DND-41 (cell line): ENCODE data around the gene ELMOD1.

Experiments used
- ATAC-seq: fragments of 200-7000 bp; cut with Tn5 transposase; 3 replicates; pipeline ENCODE4 v1.9.1; 2021; ENCODE audit warnings: low read depth; ENCODE audit not compliant: insufficient read depth
- DNase-seq: peaks from one replicate; pipeline ENCODE4 v3.0.0-alpha.2; 2020
- H2AFZ ChIP-seq: 2 replicates; pipeline ENCODE4 v1.6.0; 2012; ENCODE audit warnings: low read depth, low read length
- H3K27ac ChIP-seq: 2 replicates; pipeline ENCODE4 v1.5.1; 2012; ENCODE audit warnings: low read length, inconsistent platforms
- H3K27me3 ChIP-seq: fragments of 200-600 bp; sonication (generic); 2 replicates; pipeline ENCODE4 v1.6.0; 2012; ENCODE audit warnings: low read length, mild to moderate bottlenecking, inconsistent platforms; ENCODE audit not compliant: insufficient read depth, poor library complexity
- H3K36me3 ChIP-seq: 2 replicates; pipeline ENCODE4 v1.5.1; 2012; ENCODE audit warnings: low read length, inconsistent platforms; ENCODE audit not compliant: insufficient read depth
- H3K4me1 ChIP-seq: 2 replicates; pipeline ENCODE4 v1.5.1; 2012; ENCODE audit warnings: mild to moderate bottlenecking, low read length; ENCODE audit not compliant: insufficient read depth
- H3K4me2 ChIP-seq: 2 replicates; pipeline ENCODE4 v1.6.0; 2012; ENCODE audit warnings: mild to moderate bottlenecking, moderate library complexity, low read length, inconsistent platforms; ENCODE audit not compliant: insufficient read depth
- H3K4me3 ChIP-seq, 2 experiments: fragments of 200-600 bp in 1 of 2; shearing (Covaris generic) in 1 of 2; 2 replicates each; pipeline ENCODE4 v1.5.1; 2012 to 2016; ENCODE audit warnings: inconsistent platforms in 2 of 2, low read length in 2 of 2, mild to moderate bottlenecking in 2 of 2, low read depth in 1 of 2, moderate library complexity in 1 of 2
- H3K79me2 ChIP-seq: 2 replicates; pipeline ENCODE4 v1.6.0; 2012; ENCODE audit warnings: low read length, inconsistent platforms; ENCODE audit not compliant: insufficient read depth
- H3K9ac ChIP-seq: 2 replicates; pipeline ENCODE4 v1.6.0; 2012; ENCODE audit warnings: low read depth, mild to moderate bottlenecking, inconsistent platforms, low read length, moderate library complexity
- H3K9me3 ChIP-seq: 2 replicates; pipeline ENCODE4 v1.5.1; 2012; ENCODE audit warnings: low read length, moderate library complexity, mild to moderate bottlenecking, inconsistent platforms; ENCODE audit not compliant: insufficient read depth, severe bottlenecking
- H4K20me1 ChIP-seq: 2 replicates; pipeline ENCODE4 v1.6.0; 2012; ENCODE audit warnings: low read length; ENCODE audit not compliant: insufficient read depth
- EZH2 ChIP-seq: IDR thresholded peaks from 3 replicates; pipeline ENCODE4 v1.6.1; 2012; ENCODE audit warnings: borderline replicate concordance, low read depth, mild to moderate bottlenecking, moderate library complexity, low read length, inconsistent platforms; ENCODE audit not compliant: severe bottlenecking
- TF ChIP-seq, protein P1 (sequence below): IDR thresholded peaks from 2 replicates; pipeline ENCODE4 v1.5.1; 2012; ENCODE audit warnings: borderline replicate concordance, low read length, moderate library complexity, mild to moderate bottlenecking; ENCODE audit not compliant: poor library complexity, severe bottlenecking; ENCODE audit errors: extremely low read depth

Gene ELMOD1

DNA sequence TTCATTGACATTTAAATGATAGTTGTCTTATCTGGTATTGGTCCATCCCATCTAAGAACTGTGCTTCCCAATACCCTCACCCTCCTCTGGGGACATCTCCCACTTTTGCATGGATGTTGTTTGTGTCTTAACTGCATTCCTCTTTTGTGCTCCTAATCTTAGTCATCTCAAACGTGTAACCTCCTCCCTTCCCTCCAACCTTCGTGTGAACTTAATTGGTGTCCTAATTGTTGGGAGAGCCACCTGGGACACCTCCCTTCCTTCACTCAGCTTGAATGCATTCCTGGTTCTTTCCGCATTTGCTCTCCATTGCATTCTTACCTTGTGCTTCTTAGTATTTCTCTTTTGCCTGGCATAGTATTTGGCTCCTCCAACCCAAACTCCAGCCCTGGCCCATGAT lies 9.8 kb upstream of the ELMOD1 start:
- Histone ChIP-seq H3K9me3 (no peaks in the 10 kb centered on the region), H3K9ac (no peak overlapping the region), H3K4me2 (no peak overlapping the region), H3K4me3 (no peak overlapping the region), H3K27ac (no peak overlapping the region), H4K20me1 (no peaks in the 10 kb centered on the region), H2AFZ (no peak overlapping the region), H3K27me3 (no peaks in the 10 kb centered on the region), H3K79me2 (no peaks in the 10 kb centered on the region), H3K4me1 (no peaks in the 10 kb centered on the region), H3K36me3 (no peaks in the 10 kb centered on the region)
- no peak for ATAC-seq
- TF ChIP-seq EZH2 = no peak
- TF ChIP-seq, protein P1, sequence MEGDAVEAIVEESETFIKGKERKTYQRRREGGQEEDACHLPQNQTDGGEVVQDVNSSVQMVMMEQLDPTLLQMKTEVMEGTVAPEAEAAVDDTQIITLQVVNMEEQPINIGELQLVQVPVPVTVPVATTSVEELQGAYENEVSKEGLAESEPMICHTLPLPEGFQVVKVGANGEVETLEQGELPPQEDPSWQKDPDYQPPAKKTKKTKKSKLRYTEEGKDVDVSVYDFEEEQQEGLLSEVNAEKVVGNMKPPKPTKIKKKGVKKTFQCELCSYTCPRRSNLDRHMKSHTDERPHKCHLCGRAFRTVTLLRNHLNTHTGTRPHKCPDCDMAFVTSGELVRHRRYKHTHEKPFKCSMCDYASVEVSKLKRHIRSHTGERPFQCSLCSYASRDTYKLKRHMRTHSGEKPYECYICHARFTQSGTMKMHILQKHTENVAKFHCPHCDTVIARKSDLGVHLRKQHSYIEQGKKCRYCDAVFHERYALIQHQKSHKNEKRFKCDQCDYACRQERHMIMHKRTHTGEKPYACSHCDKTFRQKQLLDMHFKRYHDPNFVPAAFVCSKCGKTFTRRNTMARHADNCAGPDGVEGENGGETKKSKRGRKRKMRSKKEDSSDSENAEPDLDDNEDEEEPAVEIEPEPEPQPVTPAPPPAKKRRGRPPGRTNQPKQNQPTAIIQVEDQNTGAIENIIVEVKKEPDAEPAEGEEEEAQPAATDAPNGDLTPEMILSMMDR = no peak
- DNase-seq = no peak

DNA sequence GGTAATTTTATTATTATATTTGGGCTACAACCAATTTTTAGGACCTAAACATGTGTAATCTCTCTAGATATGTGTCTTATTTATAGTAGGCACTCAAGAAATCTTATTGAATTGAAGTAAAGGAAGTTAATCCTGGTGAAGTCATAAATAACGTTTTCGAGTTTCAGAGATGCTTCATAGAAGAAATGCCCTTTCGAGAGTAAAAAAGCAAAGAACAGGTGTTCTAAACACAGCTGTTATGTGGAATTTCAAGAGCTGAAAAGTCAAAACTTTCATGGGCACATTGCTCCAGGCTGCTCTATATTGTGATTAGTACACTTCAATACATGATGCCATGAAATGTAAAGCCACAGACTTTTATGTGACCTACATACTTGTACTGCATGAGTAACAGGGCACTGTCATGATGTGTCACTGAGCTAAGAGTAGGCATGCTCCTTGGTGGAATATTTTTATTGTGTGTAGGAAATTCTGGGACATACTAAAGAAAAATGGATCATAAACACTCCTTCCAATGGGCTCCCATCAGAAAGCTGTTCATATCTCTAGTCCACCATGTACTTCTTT lies 7.2 kb upstream of the ELMOD1 start:
- no peaks in the 10 kb centered on the region for H3K4me1 ChIP-seq

DNA sequence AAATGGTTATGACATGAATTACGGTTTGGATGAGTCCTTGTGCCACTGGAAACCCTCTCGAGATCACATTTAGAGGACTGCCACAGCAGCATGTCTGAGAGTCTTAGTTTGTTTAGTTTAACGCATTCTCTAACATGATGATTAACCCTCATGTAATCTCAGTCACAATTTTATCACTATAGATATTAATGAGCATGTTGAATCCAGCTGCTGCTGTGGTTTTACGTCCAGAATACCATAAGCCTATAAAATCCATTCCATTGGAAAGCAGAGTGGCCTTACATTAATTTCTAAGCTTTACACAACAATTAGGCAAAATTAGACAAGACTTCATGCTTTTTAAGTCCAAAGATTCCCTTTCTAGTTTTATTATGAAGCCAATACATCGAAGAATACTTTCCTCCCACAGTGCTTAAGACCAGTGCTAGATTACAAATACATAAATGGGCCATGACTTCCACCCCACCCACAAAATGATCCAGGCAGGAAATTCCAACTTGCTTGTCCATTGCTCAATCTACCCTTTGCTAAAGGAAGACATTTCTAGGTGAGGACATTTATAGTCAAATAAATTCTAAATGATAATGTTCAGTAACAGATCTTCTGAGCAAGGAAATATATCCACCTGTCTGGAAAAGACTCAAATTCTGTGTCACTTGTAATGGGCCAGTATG lies 3.5 kb upstream of the ELMOD1 start:
- Histone ChIP-seq H3K79me2 (no peaks in the 10 kb centered on the region), H4K20me1 (no peaks in the 10 kb centered on the region), H3K9me3 (no peaks in the 10 kb centered on the region), H2AFZ (no peak overlapping the region), H3K27me3 (peaks cover 2% of the 10 kb centered on the region), H3K36me3 (no peaks in the 10 kb centered on the region), H3K4me1 (no peaks in the 10 kb centered on the region), H3K9ac (no peak overlapping the region), H3K4me2 (no peak overlapping the region), H3K27ac (no peak overlapping the region), H3K4me3 (no peak overlapping the region)
- TF ChIP-seq EZH2 = no peak
- TF ChIP-seq, protein P1 = no peak
- ATAC-seq = no peak
- no peak for DNase-seq

More for the DNA sequence above, 7.2 kb upstream of the ELMOD1 start:
- Histone ChIP-seq H3K27me3 (no peaks in the 10 kb centered on the region), H3K9me3 (no peaks in the 10 kb centered on the region), H3K79me2 (no peaks in the 10 kb centered on the region), H3K4me3 (no peak overlapping the region), H3K36me3 (no peaks in the 10 kb centered on the region), H2AFZ (no peak overlapping the region), H4K20me1 (no peaks in the 10 kb centered on the region), H3K9ac (no peak overlapping the region), H3K4me2 (no peak overlapping the region), H3K27ac (no peak overlapping the region)
- TF ChIP-seq, protein P1 = no peak
- ATAC-seq (no peak), DNase-seq (no peak)
